ENCODE results near the gene CSNK1E. TPM values are rescaled to one million over a fixed set of nuclear protein-coding genes. Genes with fewer than 3 reads are reported as not detected.

CSNK1E gene
- total RNA-seq, 1 donor from 2014 or later = 160 TPM

GRCh38 chr22:38318792-38319773 lies 1.9 kb upstream of the CSNK1E start:
- Mint-ChIP-seq H3K36me3 (ENCODE audit: low read depth) (no peaks in the 10 kb centered on the region), H3K4me1 (ENCODE audit: low read depth) (peaks cover 19% of the 10 kb centered on the region), H3K27me3 (ENCODE audit: low read depth) (no peaks in the 10 kb centered on the region), H3K9me3 (no peaks in the 10 kb centered on the region), H3K4me3 (ENCODE audit: low read depth) (peak overlapping the region; percentile 34), H3K27ac (no peak overlapping the region)
- no peak for DNase-seq (ENCODE audit: low spot score)
- intact Hi-C loops (cut with micrococcal nuclease) = loop anchor here (5.0 kb wide), 3 partner anchors 47 to 137 kb away; partner anchors contain the start of genes MAFF, PLA2G6 and TMEM184B

GRCh38 chr22:38317995-38318715 lies 922 bp upstream of the CSNK1E start:
- Mint-ChIP-seq H3K4me1 (ENCODE audit: low read depth) (peaks cover 25% of the 10 kb centered on the region), H3K36me3 (ENCODE audit: low read depth) (peaks cover 4% of the 10 kb centered on the region), H3K27me3 (ENCODE audit: low read depth) (no peaks in the 10 kb centered on the region), H3K27ac (peak overlapping the region; percentile 85), H3K9me3 (no peaks in the 10 kb centered on the region), H3K4me3 (ENCODE audit: low read depth) (peak overlapping the region; percentile 81)
- no peak for DNase-seq (ENCODE audit: low spot score)
- intact Hi-C loops (cut with micrococcal nuclease) = loop anchor here (5.0 kb wide), 3 partner anchors 46 to 136 kb away; partner anchors contain the start of genes MAFF, PLA2G6 and TMEM184B

- Mint-ChIP-seq H3K9me3 (no peaks in the 10 kb centered on the region), H3K4me3 (ENCODE audit: low read depth) (peak overlapping the region; percentile 89), H3K27me3 (ENCODE audit: low read depth) (no peaks in the 10 kb centered on the region), H3K4me1 (ENCODE audit: low read depth) (peaks cover 37% of the 10 kb centered on the region), H3K27ac (peak overlapping the region; percentile 91), H3K36me3 (ENCODE audit: low read depth) (peaks cover 18% of the 10 kb centered on the region)
- intact Hi-C loops (cut with micrococcal nuclease) = loop anchor here (5.0 kb wide), 3 partner anchors 44 to 134 kb away; partner anchors contain the start of genes MAFF, PLA2G6 and TMEM184B
- peak; percentile 48 for DNase-seq (ENCODE audit: low spot score)
Measured at GRCh38 chr22:38316364-38317121, 690 bp downstream of the CSNK1E start.

- DNase-seq (ENCODE audit: low spot score) = no peak
Measured at GRCh38 chr22:38315823-38316363, 1.3 kb downstream of the CSNK1E start.

GRCh38 chr22:38314933-38315822 lies 2.1 kb downstream of the CSNK1E start:
- no peak for DNase-seq (ENCODE audit: low spot score)
- H3K27ac Mint-ChIP-seq = peak overlapping the region; percentile 91

More at GRCh38 chr22:38315823-38316363, 1.3 kb downstream of the CSNK1E start:
- no peaks in the 10 kb centered on the region for H3K27me3 Mint-ChIP-seq (ENCODE audit: low read depth)
- intact Hi-C loops (cut with micrococcal nuclease) = loop anchor here (5.0 kb wide), 3 partner anchors 44 to 134 kb away; partner anchors contain the start of genes MAFF, PLA2G6 and TMEM184B
- no peaks in the 10 kb centered on the region for H3K9me3 Mint-ChIP-seq
- H3K4me3 Mint-ChIP-seq (ENCODE audit: low read depth) = peak overlapping the region; percentile 89
- H3K4me1 Mint-ChIP-seq (ENCODE audit: low read depth) = peaks cover 42% of the 10 kb centered on the region
- H3K36me3 Mint-ChIP-seq (ENCODE audit: low read depth) = peaks cover 22% of the 10 kb centered on the region
- peak overlapping the region; percentile 91 for H3K27ac Mint-ChIP-seq

GRCh38 chr22:38314051-38314932 lies 2.9 kb downstream of the CSNK1E start:
- H3K27ac Mint-ChIP-seq = peak overlapping the region; percentile 91
- H3K27me3 Mint-ChIP-seq (ENCODE audit: low read depth) = no peaks in the 10 kb centered on the region
- H3K36me3 Mint-ChIP-seq (ENCODE audit: low read depth) = peaks cover 27% of the 10 kb centered on the region
- peak overlapping the region; percentile 89 for H3K4me3 Mint-ChIP-seq (ENCODE audit: low read depth)
- H3K4me1 Mint-ChIP-seq (ENCODE audit: low read depth) = peaks cover 46% of the 10 kb centered on the region
- no peaks in the 10 kb centered on the region for H3K9me3 Mint-ChIP-seq
- DNase-seq (ENCODE audit: low spot score) = no peak
- intact Hi-C loops (cut with micrococcal nuclease) = no loop called here

More at GRCh38 chr22:38314933-38315822, 2.1 kb downstream of the CSNK1E start:
- no peaks in the 10 kb centered on the region for H3K27me3 Mint-ChIP-seq (ENCODE audit: low read depth)
- peak overlapping the region; percentile 89 for H3K4me3 Mint-ChIP-seq (ENCODE audit: low read depth)
- intact Hi-C loops (cut with micrococcal nuclease) = loop anchor here (5.0 kb wide), 3 partner anchors 43 to 133 kb away; partner anchors contain the start of genes MAFF, PLA2G6 and TMEM184B
- H3K36me3 Mint-ChIP-seq (ENCODE audit: low read depth) = peaks cover 27% of the 10 kb centered on the region
- no peaks in the 10 kb centered on the region for H3K9me3 Mint-ChIP-seq
- peaks cover 46% of the 10 kb centered on the region for H3K4me1 Mint-ChIP-seq (ENCODE audit: low read depth)

GRCh38 chr22:38313384-38313955 lies 3.8 kb downstream of the CSNK1E start:
- peak overlapping the region; percentile 10 for H3K4me3 Mint-ChIP-seq (ENCODE audit: low read depth)
- H3K27ac Mint-ChIP-seq = peak overlapping the region; percentile 58
- H3K9me3 Mint-ChIP-seq = no peaks in the 10 kb centered on the region
- intact Hi-C loops (cut with micrococcal nuclease) = no loop called here
- no peaks in the 10 kb centered on the region for H3K27me3 Mint-ChIP-seq (ENCODE audit: low read depth)
- no peak for DNase-seq (ENCODE audit: low spot score)
- peaks cover 34% of the 10 kb centered on the region for H3K36me3 Mint-ChIP-seq (ENCODE audit: low read depth)
- H3K4me1 Mint-ChIP-seq (ENCODE audit: low read depth) = peaks cover 46% of the 10 kb centered on the region

GRCh38 chr22:38312261-38312800 lies 4.9 kb downstream of the CSNK1E start:
- Mint-ChIP-seq H3K36me3 (ENCODE audit: low read depth) (peaks cover 41% of the 10 kb centered on the region), H3K9me3 (no peaks in the 10 kb centered on the region), H3K4me1 (ENCODE audit: low read depth) (peaks cover 46% of the 10 kb centered on the region), H3K4me3 (ENCODE audit: low read depth) (no peak overlapping the region), H3K27me3 (ENCODE audit: low read depth) (no peaks in the 10 kb centered on the region), H3K27ac (no peak overlapping the region)
- no peak for DNase-seq (ENCODE audit: low spot score)
- intact Hi-C loops (cut with micrococcal nuclease) = no loop called here

GRCh38 chr22:38311323-38311620 lies 6.0 kb downstream of the CSNK1E start:
- intact Hi-C loops (cut with micrococcal nuclease) = no loop called here
- Mint-ChIP-seq H3K36me3 (ENCODE audit: low read depth) (peaks cover 43% of the 10 kb centered on the region), H3K27ac (peak overlapping the region; percentile 60), H3K4me1 (ENCODE audit: low read depth) (peaks cover 49% of the 10 kb centered on the region), H3K27me3 (ENCODE audit: low read depth) (no peaks in the 10 kb centered on the region), H3K9me3 (no peaks in the 10 kb centered on the region), H3K4me3 (ENCODE audit: low read depth) (no peak overlapping the region)
- no peak for DNase-seq (ENCODE audit: low spot score)

GRCh38 chr22:38310518-38311322 lies 6.5 kb downstream of the CSNK1E start:
- Mint-ChIP-seq H3K4me3 (ENCODE audit: low read depth) (no peak overlapping the region), H3K9me3 (no peaks in the 10 kb centered on the region), H3K36me3 (ENCODE audit: low read depth) (peaks cover 43% of the 10 kb centered on the region), H3K4me1 (ENCODE audit: low read depth) (peaks cover 51% of the 10 kb centered on the region), H3K27me3 (ENCODE audit: low read depth) (no peaks in the 10 kb centered on the region), H3K27ac (peak overlapping the region; percentile 26)
- intact Hi-C loops (cut with micrococcal nuclease) = no loop called here
- no peak for DNase-seq (ENCODE audit: low spot score)
